ENCODE measurements around the gene MEGF8.

The MEGF8 gene

GRCh38 chr19:42409477-42409876 lies 84.0 kb downstream of the MEGF8 start:
- Histone ChIP-seq H3K4me1 (no peaks in the 10 kb centered on the region), H3K9me3 (no peaks in the 10 kb centered on the region), H3K36me3 (peaks cover 0 to 14% (median 0%) of the 10 kb centered on the region in 3 donors), H3K4me3 (no peak overlapping the region), H3K27me3 (no peaks in the 10 kb centered on the region), H3K27ac (no peak overlapping the region)
- no peak for DNase-seq
- intact Hi-C loops (cut with DNase I; ENCODE audit: low total_unique reads): no loop called here
- no peak for TF ChIP-seq CTCF (IDR thresholded peaks at IDR 0.05)

GRCh38 chr19:42410371-42410770 lies 84.9 kb downstream of the MEGF8 start:
- intact Hi-C loops (cut with DNase I; ENCODE audit: low total_unique reads): no loop called here
- no peak for DNase-seq
- peaks cover 0 to 14% (median 0%) of the 10 kb centered on the region in 3 donors for H3K36me3 ChIP-seq
- H3K27ac ChIP-seq: no peak overlapping the region
- no peaks in the 10 kb centered on the region for H3K27me3 ChIP-seq
- H3K9me3 ChIP-seq: no peaks in the 10 kb centered on the region
- no peaks in the 10 kb centered on the region for H3K4me1 ChIP-seq
- no peak for TF ChIP-seq CTCF (IDR thresholded peaks at IDR 0.05)
- no peak overlapping the region for H3K4me3 ChIP-seq

- H3K4me1 ChIP-seq: no peaks in the 10 kb centered on the region
- DNase-seq: no peak
- TF ChIP-seq CTCF (IDR thresholded peaks at IDR 0.05): no peak
- no peak overlapping the region for H3K27ac ChIP-seq
- H3K9me3 ChIP-seq: no peaks in the 10 kb centered on the region
- intact Hi-C loops (cut with DNase I; ENCODE audit: low total_unique reads): no loop called here
- no peaks in the 10 kb centered on the region for H3K27me3 ChIP-seq
- H3K4me3 ChIP-seq: no peak overlapping the region
- H3K36me3 ChIP-seq: peaks cover 0 to 14% (median 0%) of the 10 kb centered on the region in 3 donors
These were observed 86.2 kb downstream of the MEGF8 start for GRCh38 chr19:42411581-42412178.

DNA sequence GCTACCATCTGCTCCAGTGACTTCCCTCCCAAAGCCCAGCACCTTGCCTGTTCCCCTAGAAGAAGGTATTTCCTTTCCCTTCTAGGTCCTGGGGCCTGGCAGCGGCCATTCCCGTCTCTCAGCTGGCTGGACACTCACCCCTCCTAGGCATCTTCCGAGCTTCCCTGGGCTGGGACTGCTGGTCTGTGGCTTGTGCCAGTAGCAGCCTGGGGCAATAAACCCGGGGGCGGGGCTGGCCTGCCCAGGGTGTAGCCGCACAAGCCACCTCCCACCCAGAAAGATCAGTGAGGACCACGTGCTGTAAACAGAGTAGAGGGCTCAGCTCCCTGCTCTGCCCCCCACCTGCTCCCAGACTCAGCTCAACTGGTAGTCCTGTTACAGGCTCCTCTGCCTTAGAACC lies 86.8 kb downstream of the MEGF8 start:
- Histone ChIP-seq H3K4me1 (no peaks in the 10 kb centered on the region), H3K27ac (no peak overlapping the region), H3K36me3 (peaks cover 0 to 10% (median 0%) of the 10 kb centered on the region in 3 donors), H3K9me3 (no peaks in the 10 kb centered on the region), H3K27me3 (no peaks in the 10 kb centered on the region), H3K4me3 (no peak overlapping the region)
- DNase-seq: no peak
- TF ChIP-seq CTCF (IDR thresholded peaks at IDR 0.05): no peak
- intact Hi-C loops (cut with DNase I; ENCODE audit: low total_unique reads): no loop called here

- Histone ChIP-seq H3K36me3 (peaks cover 0 to 5% (median 0%) of the 10 kb centered on the region in 3 donors), H3K4me1 (no peaks in the 10 kb centered on the region), H3K27ac (no peak overlapping the region), H3K4me3 (no peak overlapping the region), H3K9me3 (no peaks in the 10 kb centered on the region), H3K27me3 (no peaks in the 10 kb centered on the region)
- intact Hi-C loops (cut with DNase I; ENCODE audit: low total_unique reads): no loop called here
- DNase-seq: no peak
- TF ChIP-seq CTCF (IDR thresholded peaks at IDR 0.05): no peak
These were observed 87.2 kb downstream of the MEGF8 start for GRCh38 chr19:42412661-42413076.

DNA sequence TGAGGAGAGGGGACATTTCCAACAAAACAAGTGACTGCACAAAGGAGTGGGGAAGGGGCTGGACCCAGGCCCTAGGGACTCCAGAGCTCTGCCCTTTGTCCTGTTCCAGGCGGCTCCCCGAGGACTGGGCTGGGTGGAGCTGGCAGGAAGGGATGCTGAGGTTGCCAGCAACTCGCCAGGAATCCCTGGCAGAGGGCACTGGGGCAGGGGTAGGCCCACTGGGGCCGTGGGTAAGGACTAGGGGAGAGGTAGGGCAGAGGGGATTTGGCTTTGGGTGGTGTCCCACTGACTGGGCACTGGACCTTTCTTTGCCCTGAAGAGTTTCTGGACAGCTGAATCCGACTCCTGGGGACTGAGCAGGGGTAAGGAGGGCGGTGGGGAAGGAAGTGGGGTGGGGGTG lies 93.9 kb downstream of the MEGF8 start:
- intact Hi-C loops (cut with DNase I; ENCODE audit: low total_unique reads): no loop called here
- H3K36me3 ChIP-seq: no peaks in the 10 kb centered on the region
- DNase-seq: no peak
- H3K27ac ChIP-seq: no peak overlapping the region
- H3K9me3 ChIP-seq: no peaks in the 10 kb centered on the region
- H3K4me3 ChIP-seq: no peak overlapping the region
- peaks cover 0 to 19% (median 14%) of the 10 kb centered on the region in 4 donors for H3K4me1 ChIP-seq
- no peak for TF ChIP-seq CTCF (IDR thresholded peaks at IDR 0.05)
- H3K27me3 ChIP-seq: peaks cover 0 to 31% of the 10 kb centered on the region in 2 donors
